Neural cell (in vitro differentiated cells): Measurements from ENCODE around the gene C2orf68.

Source experiments
- CTCF ChIP-seq: fragments of 450-650 bp; IDR thresholded peaks from 2 replicates; pipeline ENCODE4 v1.5.1; 2014; ENCODE audit warnings: antibody characterized with exemption, mild to moderate bottlenecking, moderate library complexity; ENCODE audit not compliant: poor library complexity, severe bottlenecking
- EP300 ChIP-seq: fragments of 450-650 bp; conservative IDR thresholded peaks from 2 replicates; pipeline ENCODE4 v1.6.1; 2014; ENCODE audit warnings: antibody characterized with exemption, mild to moderate bottlenecking, moderate library complexity; ENCODE audit not compliant: poor library complexity, severe bottlenecking
- EZH2 ChIP-seq: fragments of 200-600, 300-800 bp; shearing (Covaris generic), sonication (generic); IDR thresholded peaks from 2 replicates; pipeline ENCODE4 v1.6.1; 2014; ENCODE audit warnings: antibody characterized with exemption, low read length, borderline replicate concordance, mild to moderate bottlenecking; ENCODE audit not compliant: insufficient read depth, poor library complexity, severe bottlenecking
- MXI1 ChIP-seq: fragments of 450-650 bp; conservative IDR thresholded peaks from 2 replicates; pipeline ENCODE4 v1.6.1; 2014; ENCODE audit warnings: antibody characterized with exemption, mild to moderate bottlenecking; ENCODE audit not compliant: poor library complexity, severe bottlenecking
- REST ChIP-seq: IDR thresholded peaks from 2 replicates; pipeline ENCODE4 v1.6.1; 2012; ENCODE audit warnings: borderline replicate concordance
- SMC3 ChIP-seq: fragments of 450-650 bp; conservative IDR thresholded peaks from 2 replicates; pipeline ENCODE4 v1.6.1; 2014; ENCODE audit warnings: antibody characterized with exemption, mild to moderate bottlenecking, moderate library complexity; ENCODE audit not compliant: poor library complexity
- TAF1 ChIP-seq: IDR thresholded peaks from 2 replicates; pipeline ENCODE4 v1.6.1; 2012; ENCODE audit warnings: low read depth

- TF ChIP-seq CTCF (no peak), EZH2 (no peak), SMC3 (no peak), REST (no peak), MXI1 (no peak), TAF1 (no peak), EP300 (no peak)
Measured at GRCh38 chr2:85644909-85645308, 33.0 kb upstream of the C2orf68 start.
